ENCODE data around the gene SEPTIN5. TPM values are rescaled to one million over a fixed set of nuclear protein-coding genes. Genes with fewer than 3 reads are reported as not detected.

SEPTIN5 gene
- total RNA-seq, 1 donor from 2014 or later: 167 TPM

- no peak for DNase-seq
Measured at GRCh38 chr22:19748991-19749664, 34.8 kb downstream of the SEPTIN5 start.

GRCh38 chr22:19749876-19750275 is 35.6 kb downstream of the SEPTIN5 start:
- no peak for DNase-seq

GRCh38 chr22:19750507-19751490 is 36.5 kb downstream of the SEPTIN5 start:
- no peak for DNase-seq

GRCh38 chr22:19751497-19752245 is 37.4 kb downstream of the SEPTIN5 start:
- no peak for DNase-seq

DNA sequence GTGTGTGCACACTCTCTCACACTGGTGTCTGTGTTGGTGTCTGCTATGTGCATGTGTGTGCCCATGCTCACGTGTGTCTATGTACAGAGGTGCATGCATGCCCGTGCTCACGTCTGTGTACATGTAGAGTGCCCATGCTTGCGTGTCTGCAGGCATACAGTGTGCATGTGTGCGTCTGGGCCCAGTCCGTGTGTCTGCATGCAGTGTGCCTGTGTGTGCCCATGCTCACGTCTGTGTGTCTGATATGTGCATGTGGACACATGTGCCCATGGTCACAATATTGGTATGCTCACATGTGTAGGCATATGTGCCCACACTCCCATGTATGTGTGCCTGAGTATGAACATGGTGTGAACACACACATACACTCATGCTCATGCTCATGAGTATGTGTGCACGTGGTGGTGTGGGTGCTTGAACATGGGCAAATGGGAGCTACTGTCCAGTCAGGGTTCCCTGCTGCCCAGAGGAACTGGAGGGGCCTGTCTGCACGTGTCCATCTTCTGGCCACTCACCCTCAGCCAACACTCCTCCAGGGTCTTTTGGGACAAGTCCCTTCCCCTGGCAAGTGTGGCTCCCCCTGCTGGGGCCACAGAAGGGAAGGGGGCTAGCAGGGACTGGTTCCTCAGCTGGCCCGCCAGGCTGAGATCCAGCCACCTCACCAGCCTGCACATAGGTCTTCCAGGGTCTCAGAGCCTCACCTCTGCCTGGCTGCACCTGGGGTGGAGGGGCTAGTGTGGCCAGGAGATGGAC is 39.0 kb downstream of the SEPTIN5 start:
- DNase-seq: no peak

- DNase-seq: no peak
Measured at GRCh38 chr22:19753996-19754700, 39.8 kb downstream of the SEPTIN5 start.

GRCh38 chr22:19754701-19755144 is 40.4 kb downstream of the SEPTIN5 start:
- no peak for DNase-seq

- DNase-seq: no peak
Measured at GRCh38 chr22:19755145-19755710, 40.9 kb downstream of the SEPTIN5 start.

- DNase-seq: no peak
Measured at GRCh38 chr22:19755722-19756287, 41.5 kb downstream of the SEPTIN5 start.

GRCh38 chr22:19756288-19757128 is 42.2 kb downstream of the SEPTIN5 start:
- DNase-seq: no peak

GRCh38 chr22:19757140-19757984 is 43.1 kb downstream of the SEPTIN5 start:
- no peak for DNase-seq

DNA sequence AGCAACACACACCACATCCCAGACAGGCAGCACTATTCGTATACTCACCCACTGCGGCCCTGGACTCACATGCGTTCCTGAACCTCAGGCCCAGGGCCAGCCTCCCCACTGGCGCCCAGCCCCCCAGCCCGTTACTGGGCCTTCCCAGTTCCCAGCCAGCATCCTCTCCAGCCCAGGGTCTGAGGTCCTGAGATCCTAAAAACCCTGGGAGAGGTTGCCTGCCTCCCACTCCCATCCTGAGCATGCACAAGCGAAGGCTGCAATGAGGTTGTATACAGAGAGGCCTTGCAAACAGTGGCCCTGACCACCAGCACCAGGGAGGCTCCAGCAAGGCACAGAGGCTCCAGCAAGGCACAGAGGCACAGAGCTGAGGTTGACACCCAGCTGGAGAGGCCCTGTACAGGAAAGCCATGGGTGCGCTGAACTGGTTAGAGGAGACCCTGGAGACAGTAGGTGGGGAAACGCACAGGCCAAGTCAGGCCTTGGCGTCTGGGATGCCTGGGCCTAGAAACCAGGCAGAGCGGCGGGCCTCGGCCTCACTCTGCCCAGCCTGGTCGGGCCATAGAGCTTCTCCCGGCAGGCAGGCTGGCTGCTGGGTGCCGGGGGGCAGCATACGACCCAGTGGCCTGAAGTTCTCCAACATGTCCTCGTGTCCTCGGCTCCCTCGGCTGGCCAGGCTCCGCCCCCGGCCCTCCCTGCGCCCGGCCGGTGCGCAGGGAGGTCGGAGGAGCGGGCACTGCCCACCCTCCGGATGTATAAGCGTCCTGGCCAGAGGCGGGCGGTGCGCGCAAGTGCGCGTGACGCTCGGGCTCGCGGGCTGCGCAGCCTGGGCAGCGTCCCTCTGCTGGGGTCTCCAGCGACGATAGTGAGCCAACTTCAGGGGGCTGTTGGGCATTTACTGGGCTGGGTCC is 43.9 kb downstream of the SEPTIN5 start:
- DNase-seq: no peak

GRCh38 chr22:19758896-19759426 is 44.7 kb downstream of the SEPTIN5 start:
- DNase-seq: no peak

DNA sequence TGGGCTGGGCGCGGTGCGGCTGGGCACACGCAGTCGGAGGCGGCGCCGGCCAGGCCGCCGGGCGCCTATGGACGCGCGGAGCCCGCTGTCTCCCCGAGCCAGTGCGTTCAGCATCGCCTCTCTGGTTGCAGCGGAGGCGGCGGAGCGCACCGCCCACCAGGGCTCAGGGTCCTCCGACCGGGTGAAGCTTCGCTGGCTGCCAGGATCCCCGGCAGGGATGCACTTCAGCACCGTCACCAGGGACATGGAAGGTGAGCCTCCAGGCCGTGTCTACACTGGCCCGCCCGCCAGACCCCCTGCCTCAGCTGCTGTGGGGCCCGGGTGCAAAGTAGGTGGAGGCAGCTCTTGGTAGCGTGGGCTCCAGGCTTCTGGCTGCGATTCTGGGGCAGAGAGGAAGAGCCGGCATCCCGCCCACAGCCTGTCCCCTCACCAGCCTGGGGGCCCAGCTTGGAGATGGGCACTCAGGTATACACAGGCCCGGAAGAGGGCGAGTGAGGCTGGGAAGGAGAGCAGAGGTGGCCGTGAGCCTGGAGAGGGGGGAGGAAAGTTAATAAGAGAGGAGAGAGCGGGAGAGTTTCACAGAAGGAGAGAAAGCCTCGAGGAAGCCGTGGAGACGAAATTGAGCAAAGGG is 45.2 kb downstream of the SEPTIN5 start:
- DNase-seq: no peak

DNA sequence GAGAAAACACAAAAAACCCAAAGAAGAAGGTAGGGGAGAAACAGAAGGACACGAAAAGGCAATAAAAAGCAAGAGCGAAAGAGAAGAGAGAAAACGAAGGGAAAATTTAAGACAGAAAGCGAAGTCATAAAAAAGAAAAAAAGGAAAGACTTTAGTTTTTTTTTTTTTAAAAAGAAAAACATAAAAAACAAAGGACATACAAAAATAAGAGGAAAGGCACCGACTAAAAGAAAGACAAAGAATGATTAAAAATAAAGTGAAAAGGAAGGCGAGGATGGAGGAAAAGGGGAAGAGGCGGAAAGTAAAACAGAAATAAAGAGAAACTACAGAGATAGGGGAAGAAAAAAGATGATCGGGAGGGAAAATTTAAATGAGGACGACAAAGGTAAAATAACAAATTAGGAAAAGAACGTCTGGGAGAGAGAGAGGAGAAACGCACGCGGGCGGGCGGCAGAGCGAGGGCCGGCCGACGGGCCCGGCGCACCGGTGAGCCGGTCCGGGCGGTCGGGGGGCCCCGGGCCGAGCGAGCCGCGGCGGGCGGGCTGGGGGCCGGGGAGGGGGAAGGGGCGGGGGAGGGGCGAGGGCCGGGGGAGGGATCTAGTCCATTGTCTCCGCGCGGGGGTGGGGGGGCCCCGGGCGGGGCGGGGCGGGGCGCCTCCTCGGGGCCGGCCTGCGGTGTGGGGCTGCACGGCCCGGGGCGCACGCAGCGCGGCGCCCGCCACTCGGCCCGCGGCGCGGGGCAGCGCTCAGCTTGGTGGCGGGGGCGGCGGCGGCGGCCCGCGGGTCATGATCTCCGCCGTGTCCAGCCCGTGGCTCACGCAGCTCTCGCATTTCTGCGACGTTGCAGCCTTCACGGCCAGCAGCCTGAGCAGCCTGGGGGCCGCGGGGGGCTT is 46.0 kb downstream of the SEPTIN5 start, which contains the start of gene TBX1:
Gene TBX1 (plus strand): TSS at position 721 of the 893 bp plus-strand sequence. CDS start 66 bp downstream, at position 787.
- DNase-seq: no peak
